GM19438 (cell line): Measurements from ENCODE around the gene FBXL7.

Experiments used
- ATAC-seq: cut with Tn5 transposase; IDR thresholded peaks from one replicate; pipeline ENCODE4 v1.9.1; 2021; ENCODE audit warnings: low read depth; ENCODE audit not compliant: unreplicated experiment

The FBXL7 gene

DNA sequence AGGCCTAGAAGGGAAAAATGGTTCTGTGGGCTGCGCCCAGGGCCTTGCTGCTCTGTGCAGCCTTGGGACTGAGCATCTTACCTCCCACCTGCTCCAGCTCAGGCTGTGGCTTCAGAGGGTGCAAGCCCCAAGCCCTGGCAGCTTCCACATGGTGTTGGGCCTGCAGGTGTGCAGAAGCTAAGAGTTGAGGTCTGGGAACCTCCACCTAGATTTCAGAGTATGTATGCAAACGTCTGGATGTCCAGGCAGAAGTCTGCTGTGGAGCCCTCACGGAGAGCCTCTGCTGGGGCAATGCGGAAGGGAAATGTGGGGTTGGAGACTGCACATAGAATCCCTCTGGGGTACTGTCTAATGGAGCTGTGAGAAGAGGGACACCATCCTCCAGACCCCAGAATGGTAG lies 36.0 kb downstream of the FBXL7 start:
- ATAC-seq, result no peak

GRCh38 chr5:15538516-15538915 lies 38.5 kb downstream of the FBXL7 start:
- no peak for ATAC-seq

DNA sequence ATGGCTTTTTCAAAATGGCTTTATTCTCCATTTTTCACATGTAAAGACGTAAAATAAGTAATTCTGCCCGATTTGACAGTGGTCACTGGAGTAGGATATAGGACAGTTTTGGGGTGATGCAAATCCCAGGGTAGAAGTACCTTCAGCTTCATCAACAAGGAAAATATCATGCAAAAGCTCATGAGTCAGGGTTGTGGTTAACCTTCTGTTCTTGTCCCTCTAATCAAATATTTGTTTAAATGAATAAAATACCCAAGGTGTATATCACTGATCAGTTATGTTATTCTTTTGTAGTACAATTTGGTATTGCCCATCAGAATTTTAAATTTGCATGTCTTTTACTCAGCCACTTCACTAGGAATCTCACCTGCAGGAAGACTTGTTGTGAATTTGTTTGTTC lies 40.0 kb downstream of the FBXL7 start:
- ATAC-seq, result no peak

DNA sequence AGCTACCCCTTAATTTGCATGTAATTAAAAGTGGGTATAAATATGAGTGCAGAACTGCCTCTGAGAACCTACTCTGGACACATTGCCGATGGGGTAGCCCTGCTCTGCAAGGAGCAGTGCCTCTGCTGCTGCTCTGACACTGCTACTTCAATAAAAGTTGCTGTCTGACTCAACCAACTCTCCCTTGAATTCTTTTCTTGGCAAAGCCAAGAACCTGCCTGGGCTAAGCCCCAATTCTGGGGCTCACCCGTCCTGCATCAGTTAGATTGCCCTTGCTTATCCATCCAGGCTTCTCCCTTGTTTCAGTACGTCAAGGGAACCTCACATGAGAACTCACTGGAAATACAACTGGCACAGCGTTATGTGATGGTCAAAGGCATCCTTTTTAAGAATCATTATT lies 44.1 kb downstream of the FBXL7 start:
- no peak for ATAC-seq

GRCh38 chr5:15545082-15545481 lies 45.1 kb downstream of the FBXL7 start:
- ATAC-seq, result no peak

- ATAC-seq, result no peak
These were observed 47.4 kb downstream of the FBXL7 start for GRCh38 chr5:15547261-15547839.

GRCh38 chr5:15549961-15550360 lies 50.0 kb downstream of the FBXL7 start:
- ATAC-seq, result no peak

DNA sequence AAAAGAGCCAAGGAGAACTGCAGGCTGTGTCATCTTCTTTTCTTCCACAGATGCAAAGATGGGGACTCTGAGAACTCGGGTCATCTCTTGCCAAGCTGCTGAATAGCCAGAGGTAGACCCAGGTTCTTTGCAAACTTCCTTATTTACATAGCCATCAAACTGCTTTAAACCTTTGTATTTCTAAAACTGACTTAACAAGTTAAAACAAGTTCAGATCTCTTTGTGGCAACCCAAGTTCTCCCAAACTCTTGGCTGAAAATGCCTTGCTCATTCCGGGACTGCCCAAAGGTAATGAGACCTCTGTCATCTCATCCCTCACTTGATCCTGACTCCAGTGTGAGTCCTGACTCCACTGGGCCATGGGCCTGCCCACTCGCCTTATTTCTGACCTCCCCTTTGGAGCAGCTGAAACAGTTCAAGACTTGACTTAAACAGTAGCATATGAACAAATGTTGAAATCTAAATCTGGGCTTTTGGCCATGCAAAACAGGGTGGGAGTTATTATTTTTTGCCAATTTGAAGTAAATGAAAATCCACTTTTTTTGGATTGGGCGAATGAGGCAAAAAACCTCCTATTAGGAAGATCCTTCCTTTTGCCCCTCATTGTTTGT lies 50.6 kb downstream of the FBXL7 start:
- no peak for ATAC-seq

DNA sequence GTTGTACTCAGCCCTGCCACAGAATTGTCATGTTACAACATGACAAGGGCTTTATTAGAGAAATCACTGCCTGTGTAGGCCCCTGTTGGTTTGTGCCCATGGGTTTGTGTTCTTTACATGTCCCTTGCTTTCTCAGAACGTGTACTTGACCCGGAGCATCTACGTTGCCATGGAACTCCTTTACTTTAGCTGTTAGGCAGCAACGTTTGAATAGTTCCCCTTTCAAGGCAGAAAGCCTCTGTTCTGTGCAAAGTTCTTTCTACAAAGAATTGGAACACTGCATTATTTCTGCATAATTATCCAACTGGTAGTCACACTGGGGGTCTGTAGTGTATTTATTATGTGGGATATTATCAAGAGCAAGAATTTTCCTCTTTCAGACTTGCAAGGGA lies 51.1 kb downstream of the FBXL7 start:
- no peak for ATAC-seq

DNA sequence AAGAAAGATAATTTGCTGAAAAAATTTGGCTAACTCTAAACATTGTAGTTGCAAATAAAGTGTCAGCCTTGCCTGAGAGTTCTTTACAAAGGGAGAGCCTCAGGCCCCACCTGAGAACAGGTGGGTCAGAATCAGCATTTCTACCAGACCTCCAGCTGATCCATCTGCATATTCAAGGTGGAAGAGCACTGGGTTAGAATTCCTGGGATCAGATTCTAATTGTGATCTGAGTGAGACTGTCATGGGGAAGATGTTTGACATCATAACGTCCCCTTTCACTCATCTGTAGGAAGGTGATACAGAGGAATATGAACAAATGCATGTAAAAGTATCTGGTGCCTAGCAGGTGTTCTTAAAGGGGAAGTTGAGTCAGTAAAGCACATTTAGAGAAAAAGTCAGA lies 54.6 kb downstream of the FBXL7 start:
- ATAC-seq, result no peak

- ATAC-seq, result no peak
These were observed 55.2 kb downstream of the FBXL7 start for GRCh38 chr5:15555176-15555575.

DNA sequence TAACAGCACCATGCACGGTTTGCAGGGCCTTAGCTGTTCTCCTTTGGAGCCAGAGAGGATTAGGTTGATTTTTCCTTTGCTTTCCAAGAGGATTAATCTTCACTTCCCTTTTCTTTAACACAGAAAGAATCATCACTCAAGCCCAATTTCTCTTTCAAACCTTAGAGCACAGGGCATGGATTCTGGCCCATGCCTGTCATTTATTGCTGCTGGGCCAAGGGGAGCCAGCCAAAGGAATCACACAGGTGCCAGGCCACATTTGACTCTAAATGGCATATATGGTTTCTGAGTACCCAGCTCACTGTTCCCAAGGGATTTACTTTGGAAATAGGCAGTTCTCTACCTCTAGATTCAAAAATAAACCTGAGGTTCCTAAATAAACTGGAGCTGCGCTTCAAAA lies 58.3 kb downstream of the FBXL7 start:
- no peak for ATAC-seq

- ATAC-seq, result no peak
These were observed 58.7 kb downstream of the FBXL7 start for GRCh38 chr5:15558681-15559080.

GRCh38 chr5:15560421-15560820 lies 60.4 kb downstream of the FBXL7 start:
- ATAC-seq, result no peak

GRCh38 chr5:15564523-15564922 lies 64.5 kb downstream of the FBXL7 start:
- ATAC-seq, result no peak

- ATAC-seq, result no peak
These were observed 65.0 kb downstream of the FBXL7 start for GRCh38 chr5:15564957-15565356.

GRCh38 chr5:15566306-15566705 lies 66.3 kb downstream of the FBXL7 start:
- no peak for ATAC-seq

GRCh38 chr5:15566789-15567188 lies 66.8 kb downstream of the FBXL7 start:
- no peak for ATAC-seq

GRCh38 chr5:15570491-15570890 lies 70.5 kb downstream of the FBXL7 start:
- no peak for ATAC-seq

DNA sequence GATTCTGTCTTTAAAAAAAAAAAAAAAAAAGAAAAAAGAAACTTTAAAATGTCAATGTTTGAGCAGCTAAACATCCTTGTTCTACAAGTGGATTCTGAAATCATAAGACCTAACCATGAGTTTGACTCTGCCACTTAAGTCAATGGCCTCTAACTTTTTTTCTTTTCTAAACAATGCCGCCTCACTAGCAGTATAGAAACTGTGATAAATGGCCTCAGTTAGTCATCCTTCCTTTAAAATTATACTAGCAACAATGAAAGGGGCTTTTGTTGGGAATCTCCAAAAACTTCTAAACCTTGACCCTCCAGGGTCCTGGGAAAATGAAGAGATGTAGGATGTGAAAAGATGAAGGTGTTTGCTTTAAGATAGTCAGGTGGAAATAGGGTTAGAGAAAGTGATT lies 71.1 kb downstream of the FBXL7 start:
- ATAC-seq, result no peak

DNA sequence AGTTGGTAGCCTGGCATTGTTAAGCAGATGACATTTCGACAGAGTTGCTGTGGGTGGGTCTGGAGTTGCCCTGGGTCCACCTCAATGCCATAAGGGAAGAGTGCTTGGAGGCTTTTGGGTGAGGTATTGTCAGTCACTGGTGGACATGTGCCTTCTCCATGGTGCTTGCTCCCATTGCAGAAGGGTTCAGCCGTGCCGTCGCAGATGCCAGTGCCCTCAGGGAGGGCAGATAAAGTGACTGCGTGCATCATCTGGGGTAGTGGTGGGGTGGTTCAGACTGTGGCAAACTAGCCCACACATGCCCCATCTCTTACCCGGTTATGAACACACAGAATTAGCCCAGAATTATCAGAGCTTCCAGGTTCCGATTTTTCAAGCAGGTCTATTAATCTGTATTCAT lies 71.6 kb downstream of the FBXL7 start:
- ATAC-seq, result no peak

DNA sequence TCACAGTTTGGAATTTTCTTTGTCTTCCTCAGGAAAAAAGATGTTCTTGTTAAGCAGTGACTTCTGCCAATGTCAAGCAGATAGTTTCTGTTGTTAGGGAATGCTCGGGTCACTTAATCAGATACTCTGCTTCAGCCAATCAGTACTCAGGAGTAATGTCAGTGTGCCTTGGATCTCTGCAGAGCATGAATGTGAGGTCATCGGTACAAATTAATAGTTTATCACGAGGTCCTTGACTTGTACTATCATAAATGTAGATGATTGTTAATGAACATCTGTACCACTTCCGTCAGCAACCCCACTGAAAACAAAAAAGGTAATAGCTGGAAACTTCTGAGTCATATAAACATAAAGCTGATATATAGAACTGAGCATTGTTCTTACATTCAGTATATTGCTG lies 73.6 kb downstream of the FBXL7 start:
- ATAC-seq, result no peak

GRCh38 chr5:15574128-15574527 lies 74.1 kb downstream of the FBXL7 start:
- no peak for ATAC-seq
